GM19023 (cell line): Measurements from ENCODE around the gene ZNF785.
"Not testable (repeated sequence)": the region's sequence is repeated elsewhere in the genome, so short reads cannot be mapped to it uniquely, and the experiment has no call there.

Experiments used
- ATAC-seq: cut with Tn5 transposase; IDR thresholded peaks from one replicate; pipeline ENCODE4 v1.9.1; 2021; ENCODE audit warnings: mild to moderate bottlenecking, moderate library complexity; ENCODE audit not compliant: unreplicated experiment

ZNF785 gene

GRCh38 chr16:30603945-30604315 lies 18.4 kb upstream of the ZNF785 start:
- ATAC-seq = no peak

- ATAC-seq = no peak
Observed at GRCh38 chr16:30602616-30603277, 17.2 kb upstream of the ZNF785 start.

- no peak for ATAC-seq
Observed at GRCh38 chr16:30601966-30602365, 16.5 kb upstream of the ZNF785 start.

GRCh38 chr16:30600929-30601328 lies 15.4 kb upstream of the ZNF785 start:
- ATAC-seq = no peak

- ATAC-seq = no peak
Observed at GRCh38 chr16:30600215-30600614, 14.7 kb upstream of the ZNF785 start.

GRCh38 chr16:30592871-30593270 lies 7.4 kb upstream of the ZNF785 start:
- no peak for ATAC-seq

GRCh38 chr16:30590869-30591268 lies 5.4 kb upstream of the ZNF785 start:
- ATAC-seq = not testable (repeated sequence)

- ATAC-seq = not testable (repeated sequence)
Observed at GRCh38 chr16:30589582-30589981, 4.1 kb upstream of the ZNF785 start.

GRCh38 chr16:30588651-30589050 lies 3.2 kb upstream of the ZNF785 start:
- ATAC-seq = no peak

- peak; percentile 30 for ATAC-seq
Observed at GRCh38 chr16:30585022-30585399, 486 bp downstream of the ZNF785 start.

GRCh38 chr16:30582611-30583340 lies 2.7 kb downstream of the ZNF785 start:
- ATAC-seq = no peak

- no peak for ATAC-seq
Observed at GRCh38 chr16:30581457-30581856, 4.0 kb downstream of the ZNF785 start.

GRCh38 chr16:30574678-30575077 lies 10.8 kb downstream of the ZNF785 start:
- no peak for ATAC-seq

GRCh38 chr16:30571445-30572322 lies 13.8 kb downstream of the ZNF785 start, which contains the start of gene ZNF688:
Gene ZNF688 (minus strand): TSS chr16:30571714. CDS start chr16:30571629, 85 bp downstream.
- ATAC-seq = peak; percentile 77

GRCh38 chr16:30570636-30571444 lies 14.7 kb downstream of the ZNF785 start:
- no peak for ATAC-seq

GRCh38 chr16:30569746-30570635 lies 15.5 kb downstream of the ZNF785 start:
- ATAC-seq = no peak

- no peak for ATAC-seq
Observed at GRCh38 chr16:30569281-30569680, 16.2 kb downstream of the ZNF785 start.

- ATAC-seq = no peak
Observed at GRCh38 chr16:30567991-30568638, 17.4 kb downstream of the ZNF785 start.
